GM19238 (cell line): ENCODE measurements around the gene NBEA.

Source experiments
- DNase-seq: peaks from one replicate; pipeline ENCODE4 v3.0.0; 2011; ENCODE audit warnings: low spot score; ENCODE audit not compliant: insufficient read length

NBEA gene

GRCh38 chr13:35500144-35500543, 558.1 kb downstream of the NBEA start:
- DNase-seq: no peak

GRCh38 chr13:35501661-35502235, 559.7 kb downstream of the NBEA start:
- no peak for DNase-seq

GRCh38 chr13:35502456-35502855, 560.4 kb downstream of the NBEA start:
- DNase-seq: no peak

GRCh38 chr13:35512271-35512920, 570.3 kb downstream of the NBEA start:
- DNase-seq: no peak

DNA sequence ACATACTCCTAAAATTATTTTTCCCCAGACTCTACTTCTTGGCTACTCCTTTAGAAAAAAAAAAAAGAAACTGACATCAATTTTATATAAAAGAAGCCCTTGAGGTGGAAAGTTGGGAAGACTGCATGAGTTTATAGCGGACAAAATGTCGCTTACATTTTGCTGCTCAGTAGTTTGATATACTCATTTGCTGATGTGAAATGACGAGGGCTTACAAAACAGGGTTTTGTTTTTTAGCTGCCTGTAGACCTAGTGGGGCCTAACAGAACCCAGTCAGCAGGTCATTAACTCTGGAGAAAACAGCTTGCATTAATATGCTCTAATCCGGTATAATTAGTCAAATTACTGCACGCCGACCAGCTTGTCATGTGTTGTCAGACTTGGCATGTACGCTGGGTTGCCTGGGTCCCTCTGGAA, 572.0 kb downstream of the NBEA start:
- DNase-seq: no peak

DNA sequence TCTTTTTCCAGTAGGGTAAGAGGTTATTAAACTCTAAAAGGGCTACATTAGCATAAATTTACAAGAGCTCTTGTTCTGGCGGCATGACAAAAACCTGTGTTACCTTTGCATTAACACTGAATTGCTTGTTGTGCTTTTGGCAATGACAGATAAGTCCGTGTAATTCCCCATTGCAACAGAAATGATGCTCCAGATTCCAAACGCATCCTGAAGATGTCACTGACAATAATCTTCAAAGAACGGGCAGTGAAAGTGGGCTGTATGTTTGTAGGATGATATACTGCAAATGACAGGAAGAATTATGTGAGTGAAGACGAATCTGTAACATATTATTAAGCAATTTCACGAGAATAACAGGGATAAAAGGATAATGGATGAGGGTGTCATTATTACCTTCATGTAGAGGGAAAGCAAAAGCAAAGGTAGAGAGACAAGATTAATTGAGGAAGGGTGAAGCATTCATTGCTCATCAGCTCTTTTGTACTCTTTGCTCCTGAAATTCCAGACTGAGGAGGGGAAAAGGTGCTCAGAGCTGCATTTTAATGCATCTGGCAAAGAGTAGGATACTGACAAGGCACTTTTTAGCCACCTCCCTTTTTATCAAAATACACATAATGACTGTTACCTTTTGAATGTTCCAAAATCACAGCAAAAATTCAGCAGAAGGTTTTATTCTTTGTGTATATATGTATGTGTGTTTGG, 572.9 kb downstream of the NBEA start:
- DNase-seq: no peak

DNA sequence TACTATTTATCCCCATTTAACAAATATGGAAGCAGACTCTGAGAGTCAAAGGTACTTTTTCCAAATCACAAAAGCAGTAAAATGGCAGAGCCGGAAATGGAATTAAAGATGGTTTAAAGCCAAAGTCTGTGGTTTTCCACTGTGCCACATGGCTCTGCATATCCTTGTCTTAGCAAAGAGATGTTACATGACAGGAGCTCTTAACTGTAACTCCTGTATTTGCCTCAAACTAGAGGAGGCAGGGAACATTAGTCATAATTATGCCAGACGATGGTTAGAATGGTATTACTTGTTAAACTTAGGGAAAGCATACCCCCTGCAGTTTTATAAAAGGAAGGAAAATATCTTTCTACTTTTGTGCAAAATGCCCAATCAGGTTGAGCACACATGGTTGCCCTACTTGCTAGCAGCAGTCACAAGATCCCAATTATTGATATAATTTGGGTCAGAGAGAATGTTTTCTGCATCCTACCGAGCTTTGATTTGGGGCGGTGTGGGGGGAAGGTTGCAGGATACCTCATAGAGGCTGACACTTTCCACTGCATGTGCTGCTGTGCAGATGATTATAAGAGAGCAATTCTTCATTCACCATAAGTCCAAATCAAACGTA, 576.4 kb downstream of the NBEA start:
- DNase-seq: no peak

DNA sequence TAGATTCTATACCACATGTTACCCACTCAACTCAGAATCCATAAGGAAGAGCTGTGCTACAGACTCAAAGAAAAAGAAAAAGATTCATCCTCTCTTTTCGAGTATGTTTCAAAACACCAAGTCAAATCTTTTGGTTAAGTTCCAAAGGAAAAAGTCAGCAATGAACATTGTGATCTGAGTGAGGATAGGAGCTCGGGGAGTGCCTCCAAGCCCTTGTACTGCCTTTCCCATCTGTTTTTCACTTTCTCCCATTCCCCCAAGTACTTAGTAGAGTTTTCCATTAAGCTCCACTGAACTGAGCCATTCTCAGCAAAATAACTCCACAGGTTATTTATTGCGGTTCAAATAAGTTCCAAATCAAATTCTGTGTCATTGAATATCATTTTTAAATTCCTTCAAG, 582.1 kb downstream of the NBEA start:
- no peak for DNase-seq

DNA sequence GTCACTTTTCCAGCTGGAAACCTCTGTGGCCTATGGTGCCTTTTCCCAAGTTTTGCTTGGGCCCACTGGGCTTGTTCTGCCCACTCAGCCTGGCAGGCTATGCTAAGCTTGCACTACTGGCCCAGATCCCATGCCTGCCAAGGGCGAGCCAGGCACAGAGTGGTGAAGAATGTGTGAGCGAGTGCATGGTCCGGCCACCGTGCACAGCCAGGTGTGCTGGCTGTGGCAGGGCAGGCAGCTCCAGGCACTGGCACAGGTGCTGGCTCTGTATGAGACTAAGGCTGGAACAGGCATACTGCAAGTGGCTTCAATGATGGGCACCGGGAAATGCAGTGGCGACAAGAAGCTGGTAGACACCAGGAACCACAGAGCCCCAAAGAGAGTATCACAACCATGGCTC, 584.5 kb downstream of the NBEA start:
- DNase-seq: no peak

DNA sequence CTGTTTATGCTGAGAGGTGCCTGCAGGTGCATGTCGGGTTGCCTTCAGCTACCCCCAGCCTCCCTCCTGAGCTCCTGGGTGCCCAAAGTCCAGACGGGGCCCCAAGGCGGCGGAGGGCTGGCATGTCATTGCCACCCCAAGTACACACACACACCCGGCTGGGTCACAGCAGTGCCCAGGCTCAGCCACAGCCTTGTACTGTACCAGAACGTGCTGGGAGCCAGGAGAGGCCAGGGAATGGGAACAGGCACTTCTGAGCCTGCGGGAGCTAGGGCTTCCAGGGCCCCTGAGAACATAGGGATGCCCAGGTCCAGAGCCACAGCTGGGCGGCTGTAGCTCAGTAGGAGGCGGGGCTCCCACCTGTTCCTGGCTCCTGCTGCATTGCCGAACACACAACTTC, 585.4 kb downstream of the NBEA start:
- no peak for DNase-seq

GRCh38 chr13:35530147-35530546, 588.1 kb downstream of the NBEA start:
- no peak for DNase-seq

DNA sequence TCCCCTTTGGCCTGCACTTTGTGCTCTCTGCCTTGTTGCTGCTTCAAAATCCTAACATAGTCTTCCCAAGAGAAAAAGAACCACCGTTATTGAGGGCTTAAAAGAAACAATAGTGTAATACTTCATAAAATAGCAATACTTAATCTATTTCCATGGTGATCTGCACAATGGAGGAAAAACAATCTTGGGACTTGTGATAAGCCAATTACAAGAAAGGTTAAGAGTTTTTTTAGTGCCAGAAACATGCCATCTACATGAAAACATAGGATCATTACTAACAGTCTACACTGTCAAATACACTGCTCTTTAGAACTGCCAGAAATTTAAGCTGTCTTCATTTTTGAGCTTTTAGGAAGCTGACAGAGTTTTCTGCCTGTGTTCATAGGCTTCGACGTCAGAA, 588.5 kb downstream of the NBEA start:
- DNase-seq: no peak

- DNase-seq: no peak
Measured at GRCh38 chr13:35531526-35531925, 589.5 kb downstream of the NBEA start.

- no peak for DNase-seq
Measured at GRCh38 chr13:35534343-35534742, 592.3 kb downstream of the NBEA start.

GRCh38 chr13:35548790-35549189, 606.7 kb downstream of the NBEA start:
- DNase-seq: no peak

GRCh38 chr13:35549481-35549880, 607.4 kb downstream of the NBEA start:
- DNase-seq: no peak

DNA sequence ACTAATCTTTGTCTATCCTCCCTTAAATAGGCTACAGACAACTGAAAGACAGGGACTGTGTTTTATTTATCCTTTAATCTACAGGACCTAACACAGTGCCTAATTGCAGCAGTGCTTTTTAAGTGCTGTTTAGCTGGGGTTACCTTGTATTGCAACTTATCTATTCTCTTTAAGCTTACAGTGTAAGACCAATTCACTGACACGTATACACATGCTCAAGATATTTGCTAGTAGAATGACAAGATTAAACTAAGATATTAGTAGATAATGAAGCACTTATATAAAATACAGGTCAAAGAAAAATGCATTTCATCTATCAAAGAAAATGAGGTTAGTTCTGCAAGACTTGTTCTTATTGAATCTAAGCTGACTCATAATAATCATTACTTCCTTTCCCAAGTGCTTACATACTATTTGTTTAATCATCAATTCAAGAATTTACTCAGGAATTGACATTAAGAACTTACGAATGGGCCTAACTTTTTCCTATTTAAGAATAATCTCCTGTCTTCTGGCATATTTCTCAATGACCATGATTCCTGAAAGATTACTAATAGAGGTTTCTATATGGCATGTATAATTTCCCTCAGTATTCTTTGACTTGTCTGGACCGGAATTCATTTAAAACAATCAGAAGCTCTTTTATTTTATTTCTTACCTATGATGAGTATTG, 610.2 kb downstream of the NBEA start:
- DNase-seq: no peak

- no peak for DNase-seq
Measured at GRCh38 chr13:35554972-35555623, 613.0 kb downstream of the NBEA start.

DNA sequence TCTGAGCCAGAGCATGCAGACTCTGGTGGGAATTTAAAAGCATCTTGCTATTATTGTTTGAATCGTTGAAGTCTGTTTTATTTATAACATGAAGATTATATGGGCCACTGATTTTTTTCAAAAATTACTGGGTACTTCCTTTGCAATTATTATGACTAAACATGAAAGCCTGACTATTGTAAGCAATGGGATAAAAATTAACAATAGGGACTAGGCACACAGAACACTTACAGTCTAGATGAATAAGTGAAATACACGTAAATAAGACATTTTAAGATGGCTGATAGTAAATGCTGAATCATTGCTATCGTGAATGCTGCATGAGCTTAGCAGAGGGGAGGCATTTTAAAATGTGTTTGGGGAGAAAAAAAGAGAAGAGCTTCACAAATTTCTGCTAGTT, 615.4 kb downstream of the NBEA start:
- DNase-seq: no peak

DNA sequence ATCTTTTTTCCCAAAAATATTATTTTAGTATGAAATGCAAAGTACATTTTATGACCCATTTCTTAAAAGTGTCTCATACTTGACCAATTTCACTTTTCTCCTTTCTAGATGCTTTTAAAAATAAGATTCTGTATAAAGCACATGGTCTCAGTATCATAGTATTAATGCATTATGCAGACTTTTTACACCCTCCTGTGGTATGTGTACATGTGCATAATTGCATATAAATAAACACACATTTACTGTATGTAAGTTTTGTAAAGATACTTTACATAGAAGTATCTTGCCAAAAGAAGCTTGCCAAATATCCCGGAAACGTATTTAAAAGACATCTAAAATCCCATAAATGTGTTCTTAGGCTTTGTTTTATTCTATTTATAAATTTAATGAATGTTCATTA, 619.5 kb downstream of the NBEA start:
- no peak for DNase-seq

- DNase-seq: no peak
Measured at GRCh38 chr13:35565273-35565672, 623.2 kb downstream of the NBEA start.
